Epithelial cell of proximal tubule (primary cell): ENCODE results near the gene ZCCHC3. TPM values are rescaled to one million over a fixed set of nuclear protein-coding genes. Genes with fewer than 3 reads are reported as not detected.

Source experiments
- DNase-seq: peaks from one replicate; pipeline ENCODE4 v3.0.0-alpha.2; 2011; ENCODE audit warnings: low read depth
- H3K4me3 ChIP-seq: 2 replicates; pipeline ENCODE4 v1.5.1; 2011; ENCODE audit warnings: low read depth, mild to moderate bottlenecking, low read length
- CTCF ChIP-seq: conservative IDR thresholded peaks from 2 replicates; pipeline ENCODE4 v1.5.1; 2012; ENCODE audit warnings: low read depth, mild to moderate bottlenecking, low read length
- total RNA-seq: library from RNA; depleted of rRNA; stranded (reverse); fragments of >200 nt; gene quantifications from 2 replicates; pipeline ENCODE4 v1.2.3, GENCODE V29; 2015

Gene ZCCHC3
- total RNA-seq, 1 donor from 2014 or later = 12.4 TPM

GRCh38 chr20:295804-296203 is 1.6 kb upstream of the ZCCHC3 start:
- DNase-seq = no peak
- TF ChIP-seq CTCF = no peak

GRCh38 chr20:297925-298775 is 780 bp downstream of the ZCCHC3 start:
- no peak for DNase-seq

More at GRCh38 chr20:295804-296203, 1.6 kb upstream of the ZCCHC3 start:
- H3K4me3 ChIP-seq = no peak overlapping the region

GRCh38 chr20:298776-299391 is 1.5 kb downstream of the ZCCHC3 start:
- TF ChIP-seq CTCF = no peak
- DNase-seq = no peak
- peak overlapping the region; percentile 92 for H3K4me3 ChIP-seq

More at GRCh38 chr20:297925-298775, 780 bp downstream of the ZCCHC3 start:
- no peak for TF ChIP-seq CTCF
- H3K4me3 ChIP-seq = peak overlapping the region; percentile 92

- no peak for TF ChIP-seq CTCF
- DNase-seq = no peak
- H3K4me3 ChIP-seq = no peak overlapping the region
Measured at GRCh38 chr20:300345-300990, 3.1 kb downstream of the ZCCHC3 start.

GRCh38 chr20:301886-302848 is 4.8 kb downstream of the ZCCHC3 start:
- no peak for DNase-seq
- no peak for TF ChIP-seq CTCF
- no peak overlapping the region for H3K4me3 ChIP-seq

- no peak for TF ChIP-seq CTCF
- DNase-seq = no peak
- no peak overlapping the region for H3K4me3 ChIP-seq
Measured at GRCh38 chr20:305745-306144, 8.4 kb downstream of the ZCCHC3 start.
